ENCODE results near the gene TMEM176A.

TMEM176A gene

DNA sequence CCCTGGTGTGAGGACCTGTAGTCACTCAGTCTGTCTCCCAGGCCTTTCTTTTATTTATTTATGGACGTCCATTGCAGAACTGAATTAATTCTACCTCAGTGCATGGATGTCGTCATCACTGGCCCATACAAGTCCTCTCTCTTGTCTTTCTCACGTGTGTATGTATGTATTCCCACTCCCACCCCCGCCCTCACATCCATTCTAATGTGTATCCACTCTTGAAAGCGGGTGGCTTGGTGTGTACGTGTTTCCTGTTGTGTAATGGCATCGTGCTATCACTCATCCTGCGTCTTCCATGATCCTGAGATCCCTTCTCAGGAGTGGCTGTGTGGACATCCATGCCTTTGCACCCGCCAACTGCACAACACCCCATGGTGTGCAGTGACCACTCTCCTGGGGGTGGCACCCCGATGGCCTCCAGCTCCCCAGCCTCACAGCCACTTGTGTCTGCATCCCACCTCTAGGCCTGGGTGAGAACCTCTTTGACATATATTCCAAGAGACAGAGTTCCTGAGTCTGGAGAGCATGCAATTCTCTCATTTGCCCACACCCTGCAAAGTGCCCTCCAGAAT lies 48.7 kb downstream of the TMEM176A start:
- FAIRE-seq = no peak

DNA sequence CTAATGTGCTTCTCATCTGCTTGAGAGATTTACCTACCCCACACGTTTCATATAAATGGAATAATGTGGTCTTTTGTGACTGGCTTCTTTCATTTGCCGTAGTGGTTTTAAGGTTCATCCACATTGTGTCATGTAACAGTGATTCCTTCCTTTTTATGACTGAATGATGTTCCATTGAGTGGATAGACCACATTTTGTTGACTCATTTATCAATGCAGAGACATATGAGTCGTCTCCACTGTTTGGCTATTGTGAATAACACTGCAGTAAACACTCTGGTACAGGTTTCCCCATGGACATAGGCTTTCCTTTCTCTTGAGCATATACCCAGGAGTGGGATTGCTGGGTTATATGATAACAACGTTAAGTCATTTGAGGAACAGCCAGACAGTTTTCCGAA lies 49.7 kb downstream of the TMEM176A start:
- FAIRE-seq = no peak

DNA sequence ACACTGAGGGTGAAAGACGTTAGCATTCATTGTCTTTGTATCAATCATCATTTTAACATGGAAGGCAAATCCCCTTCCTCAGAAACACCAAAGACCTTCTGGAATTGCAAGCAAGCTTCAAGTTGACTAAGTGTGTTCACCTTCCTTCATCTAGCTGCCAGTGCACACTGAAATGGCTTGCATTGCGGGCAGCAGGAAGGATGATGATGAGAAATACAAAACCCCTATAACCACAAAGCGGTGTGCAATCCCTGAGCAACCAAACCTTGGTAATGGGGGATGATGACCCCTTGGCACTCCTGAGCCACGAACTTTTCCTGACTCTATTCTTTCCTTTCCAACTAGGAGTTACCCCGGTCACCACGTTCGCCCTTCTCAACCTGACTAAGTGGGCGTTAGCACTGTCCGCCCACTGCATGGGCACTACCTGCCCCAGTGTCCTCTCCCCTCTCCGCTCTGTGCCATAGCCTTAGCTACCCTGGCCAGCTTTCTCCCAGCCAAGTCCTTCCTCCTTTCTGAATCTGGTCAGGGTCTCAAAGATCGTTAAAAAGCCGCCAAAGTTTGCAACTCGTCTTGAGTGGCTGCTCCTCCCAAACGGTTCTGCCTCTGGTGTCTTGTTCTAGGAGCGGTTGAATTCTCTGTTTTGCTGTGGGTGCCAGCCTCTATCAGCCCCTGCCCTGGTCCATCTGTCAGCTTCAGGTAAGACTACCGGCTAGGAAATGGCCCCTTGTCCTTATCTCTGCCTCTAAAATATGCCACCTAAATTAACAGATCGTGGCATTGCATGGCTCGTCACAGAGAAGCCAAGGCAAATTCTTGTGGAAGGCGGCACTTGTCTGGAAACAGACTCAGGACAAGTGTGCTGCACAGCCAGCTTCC lies 51.2 kb downstream of the TMEM176A start:
- FAIRE-seq = no peak

DNA sequence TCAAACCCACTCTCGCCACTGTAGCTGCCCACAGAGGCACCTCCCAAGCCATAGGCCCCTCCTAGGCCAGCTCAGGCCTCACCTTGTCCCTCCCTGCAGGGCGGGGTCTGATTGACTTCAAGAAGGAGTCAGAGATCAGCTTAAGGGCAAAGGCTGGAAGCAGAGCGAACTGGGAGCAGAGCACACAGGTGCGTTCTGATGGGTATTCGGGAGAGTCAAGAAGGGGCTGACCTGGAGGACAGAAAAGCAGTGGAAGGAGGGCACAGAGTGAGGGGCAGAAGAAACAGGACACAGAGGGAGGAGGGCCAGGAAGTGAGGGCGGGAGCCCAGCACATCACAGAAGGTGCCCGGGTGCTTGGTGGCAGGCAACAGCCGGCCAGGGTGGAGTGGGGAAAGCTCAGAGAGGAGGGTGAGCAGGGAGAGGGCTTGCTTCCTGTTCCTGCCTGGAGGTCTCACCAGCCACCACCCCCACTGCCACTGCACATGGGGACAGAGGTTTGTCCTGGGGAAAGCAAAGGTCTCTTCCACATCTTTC lies 51.9 kb downstream of the TMEM176A start, which contains the start of gene AOC1:
TSS of gene AOC1 (plus strand) at position 147 of the 535 bp plus-strand sequence. CDS start 3,954 bp downstream, outside the sequence.
- FAIRE-seq = no peak

DNA sequence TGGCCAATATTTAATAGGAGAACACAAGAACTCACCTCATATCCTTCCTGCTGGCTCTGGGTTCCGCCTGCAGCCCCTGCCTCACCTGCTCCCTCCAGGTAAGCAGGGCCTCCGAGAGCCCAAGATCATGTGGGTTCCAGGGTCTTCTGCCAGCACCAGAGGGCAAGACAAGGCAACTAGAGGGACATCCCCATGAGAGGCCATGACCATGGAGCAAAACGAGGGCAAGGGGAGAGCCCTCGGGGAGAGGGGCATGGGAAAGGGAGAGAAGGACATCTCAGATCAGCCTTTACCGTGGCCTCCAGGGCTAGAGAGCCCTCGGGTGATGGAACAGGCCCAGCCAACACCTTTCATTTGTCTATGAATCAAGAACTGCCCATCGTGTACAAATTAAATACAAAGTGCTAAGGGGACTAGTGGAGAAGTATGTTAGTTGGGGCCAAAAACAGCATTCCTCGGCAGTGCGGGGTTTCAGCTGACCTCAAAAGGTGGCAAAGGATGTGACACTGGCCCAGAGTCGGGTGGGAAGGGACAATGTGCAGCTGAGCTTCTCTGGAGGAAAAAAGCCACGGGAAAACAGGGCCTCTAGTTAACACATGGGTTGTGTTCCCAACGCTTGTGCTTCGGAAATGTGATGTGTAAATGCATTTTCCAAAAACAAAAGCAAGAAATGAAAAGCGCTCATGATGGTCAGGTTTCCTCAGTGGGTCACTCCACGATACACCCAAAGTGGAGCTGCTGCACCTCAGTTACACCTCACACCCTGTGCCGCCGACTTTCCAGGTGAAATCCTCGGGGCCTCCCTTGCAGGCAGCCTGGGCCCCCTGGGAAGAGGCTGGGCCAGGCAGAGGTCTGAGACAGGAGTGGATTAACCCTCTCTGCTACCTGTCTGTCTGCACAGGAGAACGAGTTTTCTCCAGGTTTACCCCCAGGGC lies 53.8 kb downstream of the TMEM176A start:
- FAIRE-seq = no peak

Measured in endometrium (tissue), 2 donors.